Fibroblast of skin of left biceps (primary cell): ENCODE results near the gene TTC6.

Source experiments
- DNase-seq, 2 experiments: peaks; one replicate each; pipeline ENCODE4 v3.0.0-alpha.2; 2013; ENCODE audit warnings: low read depth in 2 of 2

Gene TTC6

DNA sequence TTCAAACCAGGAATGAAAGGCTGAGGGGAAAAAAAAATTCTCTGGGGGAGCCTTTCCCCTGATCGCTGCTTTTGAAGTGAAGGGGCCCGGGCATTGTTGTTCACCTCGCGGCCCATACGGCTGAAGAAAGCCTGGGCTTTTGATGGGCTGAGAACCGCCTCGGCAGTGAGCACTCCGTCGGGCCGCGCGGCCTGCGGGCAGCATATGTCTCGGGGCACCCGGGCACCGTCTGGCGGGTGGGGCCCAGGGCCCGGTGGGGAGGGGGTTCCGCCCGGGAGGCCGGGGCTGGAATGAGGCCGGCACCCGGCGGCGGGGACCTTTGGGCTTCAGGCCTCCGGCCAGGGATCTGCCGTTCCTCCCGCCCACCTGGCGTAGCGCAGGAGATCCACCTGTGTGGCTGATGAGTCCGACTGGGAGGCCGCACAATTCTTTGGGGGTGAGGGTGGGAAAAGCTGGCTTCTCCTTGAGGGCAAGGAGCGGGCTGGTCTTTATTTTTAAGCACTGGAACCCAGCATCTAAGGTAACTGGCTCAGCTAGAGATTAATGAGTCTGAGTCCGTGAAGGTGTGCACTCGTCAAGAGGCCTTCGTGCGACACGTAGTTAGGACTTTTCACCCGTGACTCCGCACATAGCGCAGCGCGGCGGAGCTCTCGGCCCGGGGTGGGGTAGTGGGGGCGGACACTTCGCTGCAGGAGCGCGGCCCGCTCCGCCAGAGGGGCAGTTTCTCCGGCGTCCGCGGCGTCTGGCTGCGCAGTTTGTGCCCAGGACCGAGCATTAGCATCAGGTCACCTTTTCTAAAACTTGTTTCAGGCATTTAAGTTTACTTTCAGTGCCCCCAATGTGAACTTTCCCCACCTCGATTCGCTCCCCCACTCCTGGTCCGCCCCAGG, 11.0 kb upstream of the TTC6 start:
- no peak for DNase-seq

DNA sequence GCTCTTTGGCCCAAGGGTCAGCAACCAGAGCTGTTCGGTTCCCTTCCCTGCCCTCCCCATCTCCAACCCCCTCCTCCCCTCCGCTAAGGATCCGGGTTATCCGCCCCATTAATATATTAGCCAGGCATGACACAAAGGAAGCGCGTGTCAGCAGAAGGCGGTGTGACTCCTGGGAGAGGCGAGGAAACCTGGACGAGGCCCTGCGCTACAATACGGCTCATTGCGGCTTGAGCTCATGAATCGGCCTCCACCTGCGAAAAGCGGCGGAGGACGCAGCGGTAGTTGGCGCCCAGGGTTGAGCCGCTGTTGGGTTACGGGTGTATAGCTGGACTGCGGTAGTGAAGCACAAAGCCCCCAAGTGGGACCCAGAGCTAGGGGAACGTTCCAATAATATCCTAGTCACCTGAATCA, 10.3 kb upstream of the TTC6 start:
- DNase-seq, result no peak

DNA sequence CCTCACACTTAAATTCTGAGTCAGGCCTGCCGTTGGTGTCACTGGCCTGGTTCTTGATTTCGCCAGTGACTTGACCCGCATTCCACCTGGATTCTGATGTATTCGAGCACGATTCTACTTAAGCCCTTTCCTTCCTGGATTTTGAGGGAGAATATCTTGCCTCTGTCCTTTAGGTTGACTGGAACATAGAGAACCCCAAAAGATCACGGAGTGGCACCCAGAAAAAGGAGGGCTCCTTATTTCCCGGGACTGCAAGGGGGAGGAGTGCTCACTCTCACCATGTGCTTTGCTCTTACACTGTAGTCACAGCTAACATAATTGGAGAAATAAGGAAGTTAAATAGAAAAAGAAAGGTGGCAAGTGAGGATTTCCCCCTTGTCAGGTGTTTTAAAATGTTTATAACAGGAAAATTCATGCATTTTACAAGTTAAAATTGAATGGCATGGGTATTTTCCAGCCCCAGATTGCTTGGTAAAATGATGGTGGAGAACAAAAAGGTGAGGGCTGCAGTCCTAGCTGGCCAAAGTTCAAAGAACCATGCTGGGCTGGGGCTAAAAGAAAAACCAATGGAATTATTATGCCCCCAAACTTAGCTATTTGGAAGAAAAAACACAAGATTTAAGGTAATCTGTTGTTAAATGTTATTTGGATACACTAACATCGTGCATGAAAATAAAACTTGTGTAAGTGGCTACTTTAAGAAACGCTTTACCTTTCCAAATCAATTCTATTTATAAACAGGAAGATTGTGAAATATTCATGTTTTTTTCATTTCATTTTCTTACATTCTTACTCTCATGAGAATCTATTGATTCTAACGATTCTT, 9.2 kb upstream of the TTC6 start:
- DNase-seq, result no peak

DNA sequence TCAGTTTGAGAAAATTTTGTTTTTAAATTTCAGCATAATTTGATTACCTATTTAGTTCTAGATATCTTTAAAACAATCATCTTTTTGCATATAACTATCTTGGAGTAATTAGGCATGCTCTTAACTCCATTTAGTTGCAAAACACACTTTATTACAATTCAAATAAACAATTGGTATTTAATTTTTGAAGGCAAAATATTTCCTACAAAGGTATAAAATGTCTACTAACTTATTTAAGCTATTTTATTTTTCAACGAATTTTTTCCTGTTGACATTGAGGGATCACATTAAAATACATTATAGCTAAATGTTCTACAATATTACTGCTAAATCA, 8.7 kb upstream of the TTC6 start:
- DNase-seq, result no peak

DNA sequence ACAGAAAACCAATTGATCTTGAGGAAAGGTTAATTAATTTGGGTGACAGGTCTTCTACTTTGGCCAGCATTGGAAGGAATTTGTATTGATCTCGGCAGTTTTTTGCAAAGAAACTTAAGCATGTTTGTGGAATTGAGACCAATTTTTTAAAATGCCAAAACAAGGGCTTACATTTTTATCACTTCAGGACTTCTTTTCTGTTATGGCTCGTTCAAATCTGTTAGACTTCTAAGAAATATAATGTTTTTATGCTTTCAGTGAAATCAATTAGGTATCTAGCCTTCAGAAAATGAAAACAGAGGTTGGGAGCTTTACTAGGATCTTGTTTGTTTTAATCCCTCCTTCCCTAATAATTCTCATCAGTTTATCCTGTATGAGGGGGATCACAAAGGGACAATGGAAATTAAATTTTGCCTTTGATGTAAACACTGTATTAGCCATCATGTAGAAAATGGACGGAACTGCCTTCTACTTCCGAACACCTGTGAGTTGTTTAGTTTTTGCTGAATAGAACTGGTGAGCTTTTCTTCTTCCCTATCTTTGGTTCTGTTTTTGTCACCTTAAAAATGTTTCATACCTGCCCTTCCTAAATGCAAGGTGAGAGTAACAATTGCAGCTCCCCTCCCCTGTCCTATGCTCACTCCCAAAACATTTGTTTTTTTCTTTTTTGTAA, 8.2 kb upstream of the TTC6 start:
- no peak for DNase-seq

DNA sequence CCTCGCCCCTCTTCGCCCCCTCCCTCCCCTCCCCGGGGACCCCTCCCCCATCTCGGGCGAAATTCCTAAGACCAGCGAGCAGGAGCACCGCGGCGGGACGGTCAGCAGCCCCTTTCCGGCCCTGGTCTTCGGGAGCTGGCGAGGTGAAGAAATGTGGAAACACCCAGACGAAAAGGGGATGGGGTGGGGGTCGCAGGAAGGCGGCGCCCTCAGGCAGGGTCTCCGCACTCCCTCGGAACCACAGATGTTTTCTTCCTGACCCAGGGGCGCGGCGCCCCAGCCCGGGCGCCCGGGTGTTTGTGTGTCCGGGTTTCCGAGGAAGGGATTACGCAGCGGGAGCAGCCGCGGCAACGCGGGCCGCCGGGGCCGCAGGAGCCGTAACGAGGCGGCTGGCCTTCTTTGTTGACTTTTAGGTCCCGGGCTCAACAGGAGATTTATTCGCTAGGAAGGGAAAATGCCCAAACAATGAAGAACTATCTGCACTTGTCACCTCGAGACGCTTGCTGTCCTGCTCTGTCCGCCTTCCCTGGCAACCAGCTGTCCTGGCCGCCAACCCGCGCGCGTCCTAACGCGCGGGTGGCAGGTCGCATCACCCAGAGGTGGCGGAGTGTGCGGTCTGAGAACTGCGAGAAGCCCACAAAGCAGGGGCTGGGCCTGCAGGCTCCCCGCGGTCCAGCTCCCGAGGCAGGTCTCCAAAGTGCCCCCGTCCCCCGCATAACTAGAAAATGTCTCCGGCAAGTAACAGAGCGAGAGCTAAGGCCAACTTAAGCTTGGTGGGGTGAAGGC, 7.4 kb upstream of the TTC6 start:
- no peak for DNase-seq

DNA sequence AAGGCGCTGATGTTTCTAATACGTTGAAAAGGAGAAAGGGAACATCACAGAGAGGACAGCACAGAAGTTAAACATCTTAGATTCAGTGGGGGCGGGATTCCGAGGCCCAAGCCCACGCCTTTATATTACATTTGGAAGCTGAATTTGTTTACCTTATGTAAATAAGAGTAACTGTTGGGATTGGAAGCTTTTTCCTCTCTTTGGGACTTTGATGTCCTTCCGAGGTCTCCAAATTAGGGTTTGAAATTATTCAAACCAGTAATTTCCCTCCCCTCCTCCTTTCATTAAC, 6.8 kb upstream of the TTC6 start:
- no peak for DNase-seq

DNA sequence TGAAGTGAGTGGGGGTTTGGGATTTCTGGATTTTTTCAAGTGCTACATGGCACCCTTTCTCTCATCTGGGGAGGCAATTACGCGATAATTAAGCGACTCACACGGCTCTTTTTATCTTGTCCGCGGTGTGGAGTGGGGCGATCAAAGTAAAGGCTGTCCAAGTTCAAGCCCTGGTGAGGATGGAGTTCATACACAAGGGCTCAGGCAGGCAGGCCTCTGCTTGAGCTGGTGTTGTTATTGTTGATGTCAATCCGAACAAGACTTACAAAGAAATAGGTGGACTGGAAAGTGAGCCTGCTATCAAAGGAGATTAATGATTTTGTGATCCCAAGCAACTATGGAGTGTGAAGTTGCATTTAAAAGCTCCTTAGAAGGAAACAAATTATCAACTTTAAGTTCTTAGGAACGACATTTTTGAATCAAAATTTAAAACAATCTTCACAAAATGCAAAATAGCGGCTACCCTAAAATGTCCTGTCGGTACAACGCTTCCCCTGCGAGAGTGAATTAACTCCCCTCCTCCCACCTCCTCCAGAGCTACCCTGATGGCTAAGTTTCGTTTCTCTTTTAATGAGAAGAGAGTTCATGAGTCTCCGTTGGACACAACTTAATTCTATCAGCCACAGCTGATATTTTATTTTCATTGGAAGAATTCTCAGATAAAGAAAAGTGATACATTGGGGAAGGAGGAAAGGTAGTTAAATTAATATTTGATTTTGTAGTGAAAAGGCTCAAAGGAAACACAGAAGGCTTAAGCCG, 6.3 kb upstream of the TTC6 start:
- no peak for DNase-seq

DNA sequence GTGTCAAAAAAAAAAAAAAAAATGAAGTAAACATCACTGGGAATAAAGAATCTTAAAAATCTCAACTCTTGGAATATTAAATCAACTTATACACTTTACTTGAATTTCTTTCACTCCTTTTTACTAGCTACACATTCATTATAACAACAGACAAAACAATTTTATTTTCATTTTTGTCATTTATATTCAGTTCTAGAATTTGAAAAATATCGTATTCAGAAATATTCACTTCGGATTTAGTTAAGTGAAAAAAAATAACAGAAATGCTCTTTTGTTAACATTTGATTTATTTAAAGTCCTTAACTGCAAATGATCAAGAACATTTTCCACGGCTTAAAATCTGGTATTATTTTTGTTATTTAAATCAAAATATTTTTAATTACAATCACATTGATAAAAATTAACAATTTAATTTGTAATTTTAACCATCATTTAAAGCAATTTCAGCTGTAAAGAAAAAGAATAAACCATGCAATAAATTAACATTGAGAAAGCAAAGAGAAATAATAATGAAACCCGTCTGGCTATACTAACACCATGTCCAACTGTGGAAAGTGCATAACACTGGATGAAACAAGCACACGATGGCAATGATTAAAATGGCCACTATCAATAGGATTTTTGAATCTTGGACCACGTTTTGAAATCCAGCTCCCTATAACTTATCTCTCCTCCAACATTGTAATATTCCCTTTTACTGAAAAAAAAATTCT, 5.6 kb upstream of the TTC6 start:
- DNase-seq, result no peak

DNA sequence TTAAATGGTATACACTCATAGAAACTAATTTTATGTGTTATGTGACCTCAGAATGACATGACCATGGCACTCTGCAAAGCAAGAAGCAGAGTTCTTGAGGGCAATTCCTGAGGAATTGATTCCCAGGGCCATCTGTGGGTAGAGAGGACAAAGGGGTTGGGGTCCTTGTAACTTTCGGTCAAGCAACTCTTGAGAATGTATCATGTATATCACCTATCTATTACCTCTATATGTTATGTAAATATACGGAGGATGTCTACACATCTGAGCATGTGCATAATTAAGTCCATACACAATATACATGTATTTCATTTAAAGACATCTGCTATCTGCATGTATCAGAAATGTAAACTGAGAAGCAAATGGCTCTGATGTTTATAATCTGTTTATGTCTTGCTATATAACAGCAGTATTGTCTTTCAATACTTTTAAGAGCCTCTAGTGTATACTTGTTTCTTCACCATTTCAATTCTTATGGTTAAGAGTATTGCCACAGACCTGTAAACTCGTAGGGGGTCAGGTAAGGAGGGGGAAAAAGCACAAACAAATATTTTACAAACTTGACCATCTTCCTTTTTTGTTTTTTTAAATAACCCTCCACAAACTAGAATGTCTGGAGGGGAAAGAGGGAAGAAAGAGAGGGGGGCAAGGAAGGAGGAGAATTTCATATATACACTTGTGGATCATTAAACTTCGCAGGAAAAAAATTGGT, 4.8 kb upstream of the TTC6 start:
- DNase-seq, result no peak

DNA sequence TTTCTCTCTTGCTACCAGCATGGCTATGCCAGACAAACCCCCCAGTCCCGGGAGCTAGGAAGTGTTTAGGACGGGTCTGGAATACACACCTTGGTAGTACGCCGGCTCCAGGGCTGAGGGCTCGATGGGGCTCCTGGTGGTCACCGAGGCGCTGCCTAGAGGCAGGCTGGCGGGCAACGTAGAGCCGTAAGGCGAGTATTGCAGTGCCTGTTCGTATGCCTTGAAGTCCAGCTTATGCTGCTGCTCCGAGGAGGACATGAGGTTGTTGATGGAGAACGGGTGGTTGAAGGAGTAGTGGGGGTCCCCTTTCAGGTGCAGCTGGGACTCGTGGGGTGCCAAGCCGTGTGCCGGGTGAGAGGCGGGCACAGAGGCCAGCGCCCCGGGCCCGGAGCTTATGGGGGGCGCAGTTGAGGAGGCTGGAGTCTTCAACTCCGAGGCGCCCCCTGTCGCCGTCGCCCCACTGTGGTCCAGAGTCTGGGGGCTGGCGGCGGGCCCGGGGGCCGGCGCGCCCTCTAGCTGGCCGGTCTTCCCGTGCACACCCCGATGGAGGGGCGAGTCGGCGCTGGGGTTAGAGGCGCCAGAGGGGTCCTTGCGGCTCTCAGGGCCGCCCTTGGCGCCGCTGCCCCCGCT, 4.0 kb upstream of the TTC6 start:
- no peak for DNase-seq

DNA sequence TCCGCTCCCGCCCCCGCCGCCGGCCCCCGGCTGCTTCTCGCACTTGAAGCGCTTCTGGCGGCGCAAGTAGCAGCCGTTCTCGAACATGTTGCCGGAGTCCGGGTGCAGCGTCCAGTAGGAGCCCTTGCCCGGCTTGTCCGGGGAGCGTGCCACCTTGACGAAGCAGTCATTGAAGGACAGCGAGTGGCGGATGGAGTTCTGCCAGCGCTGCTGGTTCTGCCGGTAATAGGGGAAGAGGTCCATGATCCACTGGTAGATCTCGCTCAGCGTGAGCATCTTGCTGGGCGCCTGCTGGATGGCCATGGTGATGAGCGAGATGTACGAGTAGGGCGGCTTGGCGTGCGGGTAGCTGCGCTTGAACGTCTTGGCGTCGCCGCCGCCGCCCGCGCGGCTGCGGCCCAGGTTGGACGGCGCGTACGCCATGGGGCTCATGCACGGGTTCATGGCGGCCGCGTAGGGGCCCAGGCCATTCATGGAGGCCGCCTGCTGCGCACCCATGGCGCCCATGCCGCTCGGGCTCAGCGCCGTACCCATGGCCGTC, 3.4 kb upstream of the TTC6 start:
- DNase-seq, result no peak

DNA sequence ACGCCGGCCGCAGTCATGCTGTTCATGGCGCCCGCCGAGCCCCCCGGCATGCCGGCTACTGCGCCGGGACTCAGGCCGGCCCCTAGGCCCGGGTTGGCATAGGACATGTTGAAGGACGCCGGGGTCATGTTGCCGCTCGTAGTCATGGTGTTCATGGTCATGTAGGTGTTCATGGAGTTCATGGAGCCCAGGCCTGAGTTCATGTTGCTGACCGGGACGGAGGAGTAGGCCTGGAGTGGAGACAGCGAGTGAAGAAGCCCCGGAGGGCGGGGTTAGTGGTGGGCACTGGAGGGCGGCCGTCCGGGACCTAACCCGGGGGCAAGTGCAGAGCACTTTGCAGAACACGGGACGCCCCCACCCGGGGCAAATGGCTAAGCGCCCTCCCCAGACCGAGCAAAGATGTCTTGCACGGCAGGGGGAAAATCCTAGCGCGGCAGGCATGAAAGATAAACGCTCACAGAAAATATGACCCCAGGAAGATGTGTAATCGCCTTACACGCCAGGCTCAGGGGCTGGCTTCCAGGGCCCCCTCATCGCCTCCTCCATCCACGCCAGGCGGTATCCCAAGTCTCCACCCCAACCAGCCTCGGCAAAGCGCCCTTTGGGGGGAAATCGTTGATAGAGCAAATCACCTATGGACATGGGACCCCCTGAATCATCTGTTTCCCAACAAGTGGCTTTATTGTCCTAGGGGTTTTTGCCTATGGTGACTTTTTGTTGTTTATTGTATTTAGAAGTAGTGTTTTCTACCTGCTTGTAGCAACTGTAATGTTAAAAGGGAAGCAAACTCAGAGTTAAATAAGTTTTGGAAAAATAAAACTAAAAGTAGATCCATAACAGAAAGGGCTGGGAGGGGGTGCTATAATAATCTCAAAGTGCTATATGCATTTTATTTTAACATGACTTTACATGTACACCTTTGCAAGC, 2.7 kb upstream of the TTC6 start:
- DNase-seq, result no peak

DNA sequence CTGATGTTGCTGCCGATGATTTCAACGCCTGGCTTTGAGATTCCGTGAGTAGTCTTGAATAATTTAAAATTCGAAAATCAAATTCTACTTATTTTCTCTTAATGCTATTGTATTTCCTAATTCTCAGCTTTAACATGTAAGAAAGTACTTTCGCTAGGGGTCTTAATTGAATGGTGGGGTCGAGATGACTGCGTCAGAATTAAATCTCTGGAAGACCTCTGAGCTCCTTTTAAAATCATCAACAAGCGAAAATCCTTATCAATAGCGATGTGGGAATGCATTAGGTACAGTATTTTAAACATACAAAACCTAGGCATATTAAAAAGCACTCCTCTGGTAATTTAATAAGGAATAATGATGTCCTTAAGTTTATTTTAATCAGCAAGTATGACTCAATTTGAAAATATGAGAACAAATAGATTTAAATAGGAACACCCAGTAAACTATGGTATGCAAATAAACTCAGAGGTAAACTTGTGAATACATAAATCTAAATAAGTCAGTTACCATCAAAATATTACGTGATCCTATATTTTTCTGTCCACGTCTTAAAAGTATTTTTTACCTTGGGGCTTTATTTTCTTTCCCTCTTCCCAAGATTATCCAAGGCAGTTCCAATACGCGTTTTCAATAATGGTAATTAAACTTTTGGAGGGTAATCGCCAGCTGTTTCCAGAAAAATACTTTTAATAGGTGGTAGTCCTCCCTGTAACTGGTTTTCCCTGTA, 1.8 kb upstream of the TTC6 start:
- DNase-seq, result no peak

DNA sequence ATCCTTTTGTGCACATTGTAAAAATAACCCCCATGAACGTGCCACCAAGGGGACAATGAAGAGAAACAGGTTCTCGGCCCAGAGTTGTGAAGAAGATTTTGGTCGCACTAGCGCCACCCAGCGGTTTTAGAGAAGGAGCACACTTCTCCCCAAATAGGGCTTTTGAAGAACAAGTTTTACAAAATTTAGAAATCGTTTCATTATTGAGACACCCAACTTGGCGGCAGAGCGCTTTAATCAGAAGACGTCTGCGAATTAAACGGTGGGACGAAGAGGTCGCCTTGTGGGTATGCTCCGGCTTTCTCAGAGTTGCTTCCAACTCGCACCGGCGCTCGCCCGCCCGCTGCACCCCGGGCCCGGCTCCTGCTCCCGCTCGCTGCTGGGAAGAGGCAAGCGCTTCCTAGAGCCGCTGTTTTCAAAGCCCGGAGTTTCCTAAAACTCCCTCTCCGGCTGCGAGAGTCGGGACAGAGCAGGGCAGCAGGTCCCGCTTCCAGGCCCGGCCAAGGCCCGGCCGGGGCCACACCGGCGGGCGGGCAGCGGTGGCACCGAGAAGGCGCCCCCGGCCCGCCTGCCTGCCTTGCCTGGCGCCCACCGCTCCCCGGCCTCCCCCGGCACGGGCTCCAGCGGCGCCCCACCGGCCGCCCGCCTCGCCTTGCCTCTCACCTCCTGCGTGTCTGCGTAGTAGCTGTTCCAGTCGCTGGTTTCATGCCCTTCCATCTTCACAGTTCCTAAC, 1.0 kb upstream of the TTC6 start:
- DNase-seq, result peak; percentile 28 to 40

DNA sequence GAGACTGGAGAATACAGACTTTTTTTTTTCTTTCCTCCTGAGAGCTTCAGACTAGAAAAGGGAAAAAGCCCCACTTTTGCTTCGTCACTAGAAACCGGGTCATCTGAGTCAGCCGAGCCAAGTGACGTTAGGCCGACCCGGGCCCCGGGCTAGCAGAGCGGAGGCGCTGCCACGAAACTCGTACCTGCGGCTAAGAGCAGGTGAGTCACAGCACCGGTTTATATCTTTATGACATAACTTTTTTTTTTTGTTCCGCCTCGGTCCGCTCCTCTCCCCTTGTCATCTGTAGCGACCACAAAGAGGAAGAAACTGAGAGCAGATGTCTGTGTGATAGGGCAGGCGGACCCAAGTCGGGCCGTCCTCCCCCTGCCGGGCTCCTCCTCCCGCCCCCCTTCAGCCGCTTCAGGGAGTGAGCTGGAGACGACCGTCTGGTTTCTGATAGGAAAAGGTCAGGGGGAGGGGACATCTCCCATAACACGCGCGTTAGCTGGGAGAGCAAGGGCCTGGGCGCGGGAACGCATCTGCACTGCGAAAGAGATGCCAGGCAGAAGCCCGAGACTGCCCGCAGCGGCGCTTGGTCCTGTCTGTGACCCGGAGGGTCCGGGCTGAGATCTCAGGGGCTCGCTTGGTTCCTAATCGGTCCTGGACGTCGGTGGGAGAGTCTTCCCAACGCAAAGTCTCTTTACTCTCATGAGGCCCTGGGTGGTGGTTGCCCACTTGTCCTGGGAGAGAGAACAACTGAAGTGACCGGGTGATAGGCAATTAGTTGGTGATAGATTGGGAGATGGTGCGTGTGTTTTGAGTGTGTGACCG, 586 bp downstream of the TTC6 start:
- DNase-seq, result no peak
